IMR-90 (cell line): ENCODE measurements around the gene SRRD. TPM values are rescaled to one million over a fixed set of nuclear protein-coding genes. Genes with fewer than 3 reads are reported as not detected.

ENCODE experiments used
- ATAC-seq: fragments of 200-7000 bp; cut with Tn5 transposase; 2 replicates; pipeline ENCODE4 v1.9.1; 2020; ENCODE audit warnings: low read depth, mild to moderate bottlenecking, moderate library complexity
- BruUV-seq: library from RNA; stranded (reverse); fragments of 400-500 nt; replicated peaks from 2 replicates; lab custom pipeline; 2021; lab: Mats Ljungman, UMichigan
- CTCF ChIA-PET: fragments of 300-600 bp; formaldehyde crosslinking; extraction: SDS; loops from one replicate; lab custom pipeline; 2021; ENCODE audit warnings: antibody characterized with exemption; lab: Yijun Ruan, JAX
- POLR2A ChIA-PET: fragments of 300-600 bp; sonication (Branson Sonifier 250); formaldehyde crosslinking; loops from one replicate; lab custom pipeline; 2022; ENCODE audit warnings: antibody characterized with exemption; ENCODE audit not compliant: unreplicated experiment; lab: Charles Lee
- DNase-seq: peaks from one replicate; pipeline ENCODE4 v3.0.0; 2013
- H2AFZ ChIP-seq: replicated peaks from 2 replicates; pipeline ENCODE3; 2013; ENCODE audit warnings: low read length, mild to moderate bottlenecking; ENCODE audit not compliant: poor library complexity
- H2AK5ac ChIP-seq: 2 replicates; pipeline ENCODE4 v1.6.1; 2013; ENCODE audit warnings: low read depth, low read length, inconsistent platforms
- H2AK9ac ChIP-seq: replicated peaks from 2 replicates; pipeline ENCODE3; 2013; ENCODE audit warnings: mild to moderate bottlenecking, low read depth, low read length, moderate library complexity; ENCODE audit not compliant: poor library complexity
- H2BK120ac ChIP-seq: 2 replicates; pipeline ENCODE4 v1.6.1; 2013; ENCODE audit warnings: low read depth, low read length, inconsistent platforms
- H2BK15ac ChIP-seq: 3 replicates; pipeline ENCODE4 v1.6.1; 2013; ENCODE audit warnings: low read depth, low read length, inconsistent platforms
- H2BK20ac ChIP-seq: 2 replicates; pipeline ENCODE4 v1.6.1; 2013; ENCODE audit warnings: low read depth, mild to moderate bottlenecking, inconsistent platforms, low read length, moderate library complexity
- H2BK5ac ChIP-seq: 2 replicates; pipeline ENCODE4 v1.6.1; 2013; ENCODE audit warnings: mild to moderate bottlenecking, low read depth, low read length, inconsistent platforms; ENCODE audit not compliant: poor library complexity, severe bottlenecking
- H3K14ac ChIP-seq: replicated peaks from 2 replicates; pipeline ENCODE4 v1.6.1; 2013; ENCODE audit warnings: low read depth, low read length, inconsistent platforms
- H3K18ac ChIP-seq: 2 replicates; pipeline ENCODE4 v1.6.1; 2013; ENCODE audit warnings: low read depth, low read length, control low read depth
- H3K23ac ChIP-seq: 2 replicates; pipeline ENCODE4 v1.6.1; 2013; ENCODE audit warnings: low read depth, low read length, inconsistent platforms
- H3K27ac ChIP-seq: 2 replicates; pipeline ENCODE4 v1.5.1; 2013; ENCODE audit warnings: mild to moderate bottlenecking, control low read depth, low read length; ENCODE audit not compliant: insufficient read depth
- H3K27me3 ChIP-seq: 2 replicates; pipeline ENCODE4 v1.6.1; 2013; ENCODE audit warnings: low read length; ENCODE audit not compliant: control insufficient read depth, insufficient read depth
- H3K36me3 ChIP-seq: 2 replicates; pipeline ENCODE4 v1.6.1; 2013; ENCODE audit warnings: low read length, mixed read lengths; ENCODE audit not compliant: control insufficient read depth, insufficient read depth
- H3K4ac ChIP-seq: 2 replicates; pipeline ENCODE4 v1.6.1; 2013; ENCODE audit warnings: low read depth, low read length, inconsistent platforms
- H3K4me1 ChIP-seq: 2 replicates; pipeline ENCODE4 v1.6.1; 2013; ENCODE audit warnings: low read length, mixed read lengths; ENCODE audit not compliant: control insufficient read depth, insufficient read depth
- H3K4me2 ChIP-seq: 2 replicates; pipeline ENCODE4 v1.6.1; 2013; ENCODE audit warnings: low read depth, mild to moderate bottlenecking, control low read depth, low read length, moderate library complexity
- H3K4me3 ChIP-seq: 2 replicates; pipeline ENCODE4 v1.5.1; 2013; ENCODE audit warnings: low read depth, mild to moderate bottlenecking, control low read depth, low read length, moderate library complexity; ENCODE audit not compliant: insufficient read depth
- H3K56ac ChIP-seq: 2 replicates; pipeline ENCODE4 v1.6.1; 2013; ENCODE audit warnings: low read length, inconsistent platforms; ENCODE audit not compliant: insufficient read depth; ENCODE audit errors: extremely low read depth
- H3K79me1 ChIP-seq, 2 experiments: 2 replicates each; pipeline ENCODE4 v1.6.1; 2013; ENCODE audit warnings: low read length in 2 of 2, inconsistent platforms in 1 of 2, low read depth in 1 of 2
- H3K9ac ChIP-seq: 2 replicates; pipeline ENCODE4 v1.6.1; 2013; ENCODE audit warnings: low read depth, low read length, control low read depth
- H3K9me1 ChIP-seq: 2 replicates; pipeline ENCODE4 v1.6.1; 2013; ENCODE audit warnings: low read length, inconsistent platforms; ENCODE audit not compliant: insufficient read depth
- H3K9me3 ChIP-seq: 2 replicates; pipeline ENCODE4 v1.6.1; 2013; ENCODE audit warnings: low read length; ENCODE audit not compliant: control insufficient read depth, insufficient read depth
- H4K20me1 ChIP-seq: 2 replicates; pipeline ENCODE4 v1.6.1; 2013; ENCODE audit warnings: low read length, inconsistent platforms; ENCODE audit not compliant: insufficient read depth
- H4K5ac ChIP-seq: 2 replicates; pipeline ENCODE4 v1.6.1; 2013; ENCODE audit warnings: mild to moderate bottlenecking, low read depth, low read length, control low read depth
- H4K8ac ChIP-seq, 2 experiments: 2 replicates each; pipeline ENCODE4 v1.6.1; 2013; ENCODE audit warnings: low read depth in 2 of 2, low read length in 2 of 2, control low read depth in 1 of 2, inconsistent platforms in 1 of 2
- H4K91ac ChIP-seq: 2 replicates; pipeline ENCODE4 v1.6.1; 2013; ENCODE audit warnings: low read depth, low read length, inconsistent platforms; ENCODE audit not compliant: insufficient read depth
- CEBPB ChIP-seq: IDR thresholded peaks from 2 replicates; pipeline ENCODE4 v1.6.1; 2012; ENCODE audit warnings: low read depth, low read length, improper control_type of control experiment
- NFE2L2 ChIP-seq: fragments of 150-350 bp; IDR thresholded peaks from 2 replicates; pipeline ENCODE4 v1.6.1; 2016; ENCODE audit warnings: low read depth, mild to moderate bottlenecking, low read length
- POLR2A ChIP-seq: IDR thresholded peaks from 2 replicates; pipeline ENCODE4 v1.6.1; 2012; ENCODE audit warnings: mild to moderate bottlenecking, low read depth, low read length
- RAD21 ChIP-seq: IDR thresholded peaks from 2 replicates; pipeline ENCODE4 v1.6.1; 2012; ENCODE audit warnings: low read length, improper control_type of control experiment
- RCOR1 ChIP-seq: IDR thresholded peaks from 2 replicates; pipeline ENCODE4 v1.6.1; 2012; ENCODE audit warnings: mild to moderate bottlenecking, low read length, improper control_type of control experiment; ENCODE audit not compliant: insufficient replicate concordance
- RFX5 ChIP-seq: IDR thresholded peaks from 2 replicates; pipeline ENCODE4 v1.8.0; 2012; ENCODE audit warnings: low read depth, mild to moderate bottlenecking, low read length, moderate library complexity
- WGBS, 2 experiments: methylation state at CpG; one replicate each; pipeline versions ENCODE4 v1.1.5 to v1.1.7; 2013; ENCODE audit warnings: missing lambda C conversion rate in 2 of 2; ENCODE audit not compliant: insufficient read length in 1 of 2; ENCODE audit errors: extremely low coverage in 2 of 2; 5-methylcytosine and 5-hydroxymethylcytosine counted together
- dilution Hi-C: fragments of 300-500 bp; cut with HindIII; formaldehyde crosslinking; loops from one replicate; pipeline ENCODE4 v1.14.3; 2018; ENCODE audit warnings: low sequenced_read_pairs; ENCODE audit not compliant: unreplicated experiment
- in situ Hi-C: fragments of 300-500 bp; cut with MboI; formaldehyde crosslinking; loops from 3 replicates; pipeline ENCODE4 v1.14.3; 2019; ENCODE audit warnings: low sequenced_read_pairs, inconsistent platforms, mixed read lengths
- intact Hi-C: fragments of 100-400 bp; cut with micrococcal nuclease; formaldehyde crosslinking; loops from 2 replicates; pipeline ENCODE4 v1.10.0; 2022
- polyA plus RNA-seq, 3 experiments: library from polyadenylated mRNA; depleted of rRNA; stranded (reverse); fragments of >200 nt; gene quantifications; 2 replicates each; pipeline ENCODE4 v1.2.3, GENCODE V29; 2012; ENCODE audit warnings: low replicate concordance in 1 of 3
- total RNA-seq: library from RNA; depleted of rRNA; stranded (reverse); fragments of >200 nt; gene quantifications from 2 replicates; pipeline ENCODE4 v1.2.3, GENCODE V29; 2012
- TF ChIP-seq, protein P1 (sequence below): conservative IDR thresholded peaks from 2 replicates; pipeline ENCODE4 v1.5.1; 2012; ENCODE audit warnings: mild to moderate bottlenecking, low read depth, low read length, improper control_type of control experiment

Gene SRRD
- total and polyA plus RNA-seq, 2 of the 4 experiments (the other 2 are of a cell fraction): 18.3 to 24.0 TPM

DNA sequence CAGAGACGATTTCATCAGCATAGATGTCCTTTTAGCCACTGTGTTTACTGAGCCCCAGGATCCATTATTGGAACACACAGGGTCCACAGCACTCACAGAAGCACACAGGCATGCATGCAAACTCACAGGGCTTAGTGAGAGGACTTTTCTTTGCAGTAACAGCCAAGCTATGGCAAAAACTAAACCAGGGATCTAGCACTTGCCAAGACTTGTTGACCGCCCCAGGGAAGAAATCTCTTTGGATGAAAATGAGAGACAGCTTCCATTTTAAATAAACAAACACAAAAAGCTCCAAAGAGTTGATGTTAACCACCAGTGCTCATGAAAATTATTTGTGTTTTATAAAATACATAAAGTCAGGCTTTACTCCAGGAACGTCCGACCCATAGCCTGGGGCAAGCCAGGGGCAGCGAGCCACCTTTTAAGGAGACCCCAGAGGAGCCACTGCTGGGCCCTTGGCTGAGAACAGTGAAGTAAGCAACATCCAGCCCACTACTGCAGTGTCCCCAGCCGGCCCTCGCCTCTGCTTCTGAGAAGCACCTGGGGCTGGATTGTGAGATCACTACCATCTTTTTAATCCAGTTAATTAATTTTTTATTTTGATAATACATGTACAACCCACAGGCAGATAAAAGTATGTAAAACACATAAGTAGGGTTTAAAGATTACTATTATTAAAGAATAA, 50.6 kb downstream of the SRRD start:
- DNase-seq (no peak), ATAC-seq (no peak)
- Histone ChIP-seq H2BK20ac (no peak overlapping the region), H4K20me1 (0 out of 2 replicates have a peak, but pooled peaks cover 4% of the 10 kb centered on the region), H3K36me3 (peaks cover 21% of the 10 kb centered on the region), H3K18ac (no peak overlapping the region), H3K4ac (no peak overlapping the region; the same call in 1 of the 2 replicates), H3K4me3 (no peak overlapping the region), H4K91ac (no peak overlapping the region), H3K23ac (no peak overlapping the region; the same call in 1 of the 2 replicates), H3K4me2 (no peak overlapping the region), H2BK5ac (no peak overlapping the region), H2AFZ (peak overlapping the region; percentile 14), H3K27ac (no peak overlapping the region), H2BK120ac (no peak overlapping the region), H3K79me1 (peaks cover 3 to 47% of the 10 kb centered on the region in 2 experiments), H3K9me3 (no peaks in the 10 kb centered on the region), H3K9me1 (no peaks in the 10 kb centered on the region; the same call in 1 of the 2 replicates), H2AK9ac (no peak overlapping the region), H3K27me3 (no peaks in the 10 kb centered on the region), H3K14ac (no peak overlapping the region), H4K5ac (no peak overlapping the region), H3K56ac (no peak overlapping the region), H4K8ac (no peak overlapping the region), H3K9ac (no peak overlapping the region), H3K4me1 (no peaks in the 10 kb centered on the region), H2BK15ac (no peak overlapping the region), H2AK5ac (no peak overlapping the region; the same call in 1 of the 2 replicates)
- in situ Hi-C loops (loop anchor here (10.0 kb wide), 1 partner anchor 60 kb away; the partner anchor contains the start of gene TPST2), dilution Hi-C loops (no loop called here), intact Hi-C loops (no loop called here)
- no CpG with 5 or more reads among the region's 7 CpGs for WGBS, 2 experiments
- TF ChIP-seq RFX5 (no peak), RAD21 (no peak), NFE2L2 (no peak), RCOR1 (no peak), CEBPB (no peak), POLR2A (no peak)
- TF ChIP-seq, protein P1, sequence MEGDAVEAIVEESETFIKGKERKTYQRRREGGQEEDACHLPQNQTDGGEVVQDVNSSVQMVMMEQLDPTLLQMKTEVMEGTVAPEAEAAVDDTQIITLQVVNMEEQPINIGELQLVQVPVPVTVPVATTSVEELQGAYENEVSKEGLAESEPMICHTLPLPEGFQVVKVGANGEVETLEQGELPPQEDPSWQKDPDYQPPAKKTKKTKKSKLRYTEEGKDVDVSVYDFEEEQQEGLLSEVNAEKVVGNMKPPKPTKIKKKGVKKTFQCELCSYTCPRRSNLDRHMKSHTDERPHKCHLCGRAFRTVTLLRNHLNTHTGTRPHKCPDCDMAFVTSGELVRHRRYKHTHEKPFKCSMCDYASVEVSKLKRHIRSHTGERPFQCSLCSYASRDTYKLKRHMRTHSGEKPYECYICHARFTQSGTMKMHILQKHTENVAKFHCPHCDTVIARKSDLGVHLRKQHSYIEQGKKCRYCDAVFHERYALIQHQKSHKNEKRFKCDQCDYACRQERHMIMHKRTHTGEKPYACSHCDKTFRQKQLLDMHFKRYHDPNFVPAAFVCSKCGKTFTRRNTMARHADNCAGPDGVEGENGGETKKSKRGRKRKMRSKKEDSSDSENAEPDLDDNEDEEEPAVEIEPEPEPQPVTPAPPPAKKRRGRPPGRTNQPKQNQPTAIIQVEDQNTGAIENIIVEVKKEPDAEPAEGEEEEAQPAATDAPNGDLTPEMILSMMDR: no peak
- ChIA-PET CTCF (no interaction called here), POLR2A (no interaction called here)
- no TSS peak for BruUV-seq
